K562 (cell line): Measurements from ENCODE around the gene HSPB7. TPM values are rescaled to one million over a fixed set of nuclear protein-coding genes. Genes with fewer than 3 reads are reported as not detected.

ENCODE experiments used
- BMI1 ChIP-seq: fragments of 150-350 bp; IDR thresholded peaks from 2 replicates; pipeline ENCODE4 v1.6.1; 2014; ENCODE audit warnings: low read length
- CLOCK ChIP-seq: fragments of 250-450 bp; sonication (Bioruptor Pico); IDR thresholded peaks from 2 replicates; pipeline ENCODE4 v1.4.0; 2020; ENCODE audit warnings: mild to moderate bottlenecking, moderate library complexity, borderline replicate concordance
- CREB1 ChIP-seq, 2 experiments: sonication (generic) in 1 of 2; formaldehyde crosslinking in 1 of 2; IDR thresholded peaks; 2 replicates each; pipeline versions ENCODE4 v1.6.1 to v1.8.0; 2012 to 2022; ENCODE audit warnings: inconsistent platforms in 1 of 2, mild to moderate bottlenecking in 1 of 2, missing genetic modification reagents in 1 of 2, moderate library complexity in 1 of 2
- HINFP ChIP-seq: fragments of 450-650 bp; conservative IDR thresholded peaks from 2 replicates; pipeline ENCODE4 v1.6.1; 2016; ENCODE audit warnings: missing genetic modification characterization, low read depth, mild to moderate bottlenecking, control low read depth, missing compliant biosample characterization
- POLR2B ChIP-seq: fragments of 450-650 bp; IDR thresholded peaks from 2 replicates; pipeline ENCODE4 v1.6.1; 2018; ENCODE audit warnings: low read depth; ENCODE audit not compliant: partially characterized antibody
- SIX5 ChIP-seq, 2 experiments: IDR thresholded peaks; 2 replicates each; pipeline ENCODE4 v1.6.1; 2011; ENCODE audit warnings: low read length in 2 of 2, borderline replicate concordance in 1 of 2, low read depth in 1 of 2, mild to moderate bottlenecking in 1 of 2, moderate library complexity in 1 of 2; ENCODE audit not compliant: insufficient read depth in 1 of 2
- SP1 ChIP-seq: sonication (generic); formaldehyde crosslinking; IDR thresholded peaks from 2 replicates; pipeline ENCODE4 v1.8.1; 2022; ENCODE audit warnings: mild to moderate bottlenecking, missing genetic modification reagents
- STAT5A ChIP-seq: IDR thresholded peaks from 2 replicates; pipeline ENCODE4 v1.6.1; 2012; ENCODE audit warnings: low read length, inconsistent platforms, borderline replicate concordance
- TAF9B ChIP-seq: fragments of 450-650 bp; IDR thresholded peaks from 2 replicates; pipeline ENCODE4 v1.6.1; 2018; ENCODE audit warnings: mild to moderate bottlenecking; ENCODE audit not compliant: partially characterized antibody
- TEAD4 ChIP-seq, 2 experiments: sonication (generic) in 1 of 2; formaldehyde crosslinking in 1 of 2; IDR thresholded peaks; 2 replicates each; pipeline versions ENCODE4 v1.6.1 to v1.8.0; 2012 to 2022; ENCODE audit warnings: borderline replicate concordance in 1 of 2, inconsistent platforms in 1 of 2, low read length in 1 of 2, mild to moderate bottlenecking in 1 of 2, missing genetic modification reagents in 1 of 2
- ZNF174 ChIP-seq: fragments of 250-450 bp; sonication (Bioruptor Pico); IDR thresholded peaks from 2 replicates; pipeline ENCODE4 v1.4.0; 2020; ENCODE audit warnings: mild to moderate bottlenecking
- ZNF175 ChIP-seq: fragments of 200-800 bp; sonication (Bioruptor generic); IDR thresholded peaks from 2 replicates; pipeline ENCODE4 v1.6.1; 2016; ENCODE audit warnings: low read depth, mild to moderate bottlenecking, missing genetic modification characterization, missing compliant biosample characterization
- ZNF707 ChIP-seq: fragments of 250-450 bp; sonication (Bioruptor Pico); conservative IDR thresholded peaks from 2 replicates; pipeline ENCODE4 v1.8.0; 2022; ENCODE audit warnings: inconsistent platforms, mild to moderate bottlenecking, moderate library complexity
- polyA plus RNA-seq, 8 experiments: library from polyadenylated mRNA; depleted of rRNA in 4 of 8; stranded (reverse) in 5 of 8; unstranded in 3 of 8; fragments of >200 nt; fragmentation: Nextera tagmentation in 2 of 8; fragmentation: Illumina TruSeq in 1 of 8; extraction: Ambion mirVana in 2 of 8; extraction: Trizol in 1 of 8; gene quantifications; 2 replicates each; pipeline versions ENCODE4 v1.2.1 to v1.2.3, GENCODE V29; 2011 to 2014; ENCODE audit warnings: inconsistent platforms in 1 of 8, missing spikeins in 1 of 8
- total RNA-seq, 7 experiments: library from RNA; depleted of rRNA in 6 of 7; stranded (reverse); fragments of >200 nt in 6 of 7; fragmentation: Illumina TruSeq in 2 of 7; extraction: Trizol in 2 of 7; gene quantifications; 2 replicates each; pipeline versions ENCODE4 v1.2.1 to v1.2.3, GENCODE V29; 2011 to 2021; ENCODE audit warnings: low replicate concordance in 1 of 7
- TF ChIP-seq, protein P1 (sequence below), 2 experiments: fragments of 450-650 bp; IDR thresholded peaks; 2 replicates each; pipeline ENCODE4 v1.6.1; 2016
- TF ChIP-seq, protein P2 (sequence below): fragments of 250-450 bp; sonication (Bioruptor Pico); IDR thresholded peaks from 2 replicates; pipeline ENCODE4 v1.8.0; 2021; ENCODE audit warnings: mild to moderate bottlenecking, moderate library complexity
- TF ChIP-seq, protein P3 (sequence below): fragments of 250-450 bp; sonication (Bioruptor Pico); IDR thresholded peaks from 2 replicates; pipeline ENCODE4 v1.4.0; 2020; ENCODE audit warnings: mild to moderate bottlenecking

The HSPB7 gene
- total and polyA plus RNA-seq, 9 of the 15 experiments (the other 6 are each of a cell fraction or from before 2014, with no cell fraction given): 0.05 to 0.19 (median 0.07) TPM; not detected in 6

- TF ChIP-seq, protein P1, sequence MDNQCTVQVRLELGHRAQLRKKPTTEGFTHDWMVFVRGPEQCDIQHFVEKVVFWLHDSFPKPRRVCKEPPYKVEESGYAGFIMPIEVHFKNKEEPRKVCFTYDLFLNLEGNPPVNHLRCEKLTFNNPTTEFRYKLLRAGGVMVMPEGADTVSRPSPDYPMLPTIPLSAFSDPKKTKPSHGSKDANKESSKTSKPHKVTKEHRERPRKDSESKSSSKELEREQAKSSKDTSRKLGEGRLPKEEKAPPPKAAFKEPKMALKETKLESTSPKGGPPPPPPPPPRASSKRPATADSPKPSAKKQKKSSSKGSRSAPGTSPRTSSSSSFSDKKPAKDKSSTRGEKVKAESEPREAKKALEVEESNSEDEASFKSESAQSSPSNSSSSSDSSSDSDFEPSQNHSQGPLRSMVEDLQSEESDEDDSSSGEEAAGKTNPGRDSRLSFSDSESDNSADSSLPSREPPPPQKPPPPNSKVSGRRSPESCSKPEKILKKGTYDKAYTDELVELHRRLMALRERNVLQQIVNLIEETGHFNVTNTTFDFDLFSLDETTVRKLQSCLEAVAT (IDR thresholded peaks at IDR 0.05): no peak
- TF ChIP-seq ZNF707 (CRISPR knock-in tag): no peak
- TF ChIP-seq ZNF174: no peak
- no peak for TF ChIP-seq CLOCK (CRISPR knock-in tag)
- TF ChIP-seq, protein P2, sequence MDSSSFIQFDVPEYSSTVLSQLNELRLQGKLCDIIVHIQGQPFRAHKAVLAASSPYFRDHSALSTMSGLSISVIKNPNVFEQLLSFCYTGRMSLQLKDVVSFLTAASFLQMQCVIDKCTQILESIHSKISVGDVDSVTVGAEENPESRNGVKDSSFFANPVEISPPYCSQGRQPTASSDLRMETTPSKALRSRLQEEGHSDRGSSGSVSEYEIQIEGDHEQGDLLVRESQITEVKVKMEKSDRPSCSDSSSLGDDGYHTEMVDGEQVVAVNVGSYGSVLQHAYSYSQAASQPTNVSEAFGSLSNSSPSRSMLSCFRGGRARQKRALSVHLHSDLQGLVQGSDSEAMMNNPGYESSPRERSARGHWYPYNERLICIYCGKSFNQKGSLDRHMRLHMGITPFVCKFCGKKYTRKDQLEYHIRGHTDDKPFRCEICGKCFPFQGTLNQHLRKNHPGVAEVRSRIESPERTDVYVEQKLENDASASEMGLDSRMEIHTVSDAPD (CRISPR knock-in tag): no peak
- TF ChIP-seq TAF9B: peak; percentile 72
- TF ChIP-seq BMI1: no peak
- no peak for TF ChIP-seq HINFP
- TF ChIP-seq POLR2B: peak; percentile 96
- peak; percentile 89 for TF ChIP-seq CREB1 (IDR thresholded peaks at IDR 0.05)
- TF ChIP-seq CREB1 (CRISPR knock-in tag; IDR thresholded peaks at IDR 0.05): peak; percentile 93
- TF ChIP-seq STAT5A: no peak
- peak; percentile 71 to 80; a peak in 3 of 4 replicates for TF ChIP-seq SIX5 (IDR thresholded peaks at IDR 0.05; ENCODE audit: borderline replicate concordance in 1 of 2, insufficient read depth in 1 of 2, low read depth in 1 of 2, low read length in 2 of 2)
- 0 out of 2 replicates have a peak, but pooled peaks have one; percentile 11 for TF ChIP-seq TEAD4 (IDR thresholded peaks at IDR 0.05; ENCODE audit: low read length)
- TF ChIP-seq TEAD4 (CRISPR knock-in tag; IDR thresholded peaks at IDR 0.05; ENCODE audit: borderline replicate concordance): no peak
- peak; percentile 88 for TF ChIP-seq SP1 (CRISPR knock-in tag)
- no peak for TF ChIP-seq ZNF175 (CRISPR knock-in tag)
- TF ChIP-seq, protein P3, sequence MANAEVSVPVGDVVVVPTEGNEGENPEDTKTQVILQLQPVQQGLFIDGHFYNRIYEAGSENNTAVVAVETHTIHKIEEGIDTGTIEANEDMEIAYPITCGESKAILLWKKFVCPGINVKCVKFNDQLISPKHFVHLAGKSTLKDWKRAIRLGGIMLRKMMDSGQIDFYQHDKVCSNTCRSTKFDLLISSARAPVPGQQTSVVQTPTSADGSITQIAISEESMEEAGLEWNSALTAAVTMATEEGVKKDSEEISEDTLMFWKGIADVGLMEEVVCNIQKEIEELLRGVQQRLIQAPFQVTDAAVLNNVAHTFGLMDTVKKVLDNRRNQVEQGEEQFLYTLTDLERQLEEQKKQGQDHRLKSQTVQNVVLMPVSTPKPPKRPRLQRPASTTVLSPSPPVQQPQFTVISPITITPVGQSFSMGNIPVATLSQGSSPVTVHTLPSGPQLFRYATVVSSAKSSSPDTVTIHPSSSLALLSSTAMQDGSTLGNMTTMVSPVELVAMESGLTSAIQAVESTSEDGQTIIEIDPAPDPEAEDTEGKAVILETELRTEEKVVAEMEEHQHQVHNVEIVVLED (CRISPR knock-in tag): peak; percentile 75
Observed at GRCh38 chr1:15975805-15976680, 41.8 kb downstream of the HSPB7 start, which contains the start of gene ZBTB17 (continued).
